GM23338 (cell line): ENCODE data around the gene CAV2. TPM values are rescaled to one million over a fixed set of nuclear protein-coding genes. Genes with fewer than 3 reads are reported as not detected.

Source experiments
- ATAC-seq: fragments of 200-7000 bp; cut with Tn5 transposase; 3 replicates; pipeline ENCODE4 v1.9.1; 2020
- DNase-seq: peaks from one replicate; pipeline ENCODE4 v3.0.0-alpha.2; 2015; ENCODE audit warnings: low spot score
- H2AFZ ChIP-seq: fragments of 200-600 bp; sonication (generic); 2 replicates; pipeline ENCODE4 v1.8.0; 2016; ENCODE audit warnings: antibody characterized with exemption, mild to moderate bottlenecking, moderate library complexity
- H3F3A ChIP-seq: fragments of 200-600 bp; sonication (generic); replicated peaks from 2 replicates; pipeline ENCODE4 v1.8.0; 2017; ENCODE audit warnings: antibody characterized with exemption, mixed run types, low read depth
- H3K27ac ChIP-seq: fragments of 200-600 bp; sonication (generic); 2 replicates; pipeline ENCODE4 v1.6.1; 2016; ENCODE audit warnings: low read depth
- H3K27me3 ChIP-seq: fragments of 200-600 bp; sonication (generic); 2 replicates; pipeline ENCODE4 v1.8.0; 2016; ENCODE audit warnings: mild to moderate bottlenecking, mixed run types, moderate library complexity; ENCODE audit not compliant: insufficient read depth
- H3K36me3 ChIP-seq: fragments of 200-600 bp; sonication (generic); 2 replicates; pipeline ENCODE4 v1.8.0; 2016; ENCODE audit warnings: mild to moderate bottlenecking; ENCODE audit not compliant: insufficient read depth
- H3K4me1 ChIP-seq: fragments of 200-600 bp; sonication (generic); 2 replicates; pipeline ENCODE4 v1.8.0; 2016; ENCODE audit warnings: mild to moderate bottlenecking, moderate library complexity; ENCODE audit not compliant: insufficient read depth
- H3K4me2 ChIP-seq: fragments of 200-600 bp; sonication (generic); 2 replicates; pipeline ENCODE4 v1.7.1; 2017; ENCODE audit warnings: mixed run types
- H3K4me3 ChIP-seq: fragments of 200-600 bp; sonication (generic); 2 replicates; pipeline ENCODE4 v1.6.1; 2016; ENCODE audit warnings: mixed run types
- H3K79me2 ChIP-seq: fragments of 200-600 bp; sonication (generic); replicated peaks from 2 replicates; pipeline ENCODE4 v1.8.0; 2017; ENCODE audit warnings: mild to moderate bottlenecking; ENCODE audit not compliant: insufficient read depth
- H3K9me2 ChIP-seq: fragments of 200-600 bp; sonication (generic); 2 replicates; pipeline ENCODE4 v1.8.0; 2017; ENCODE audit not compliant: insufficient read depth
- H4K20me1 ChIP-seq: fragments of 200-600 bp; sonication (generic); replicated peaks from 2 replicates; pipeline ENCODE4 v1.8.0; 2017; ENCODE audit warnings: mild to moderate bottlenecking; ENCODE audit not compliant: insufficient read depth
- H3K27ac Mint-ChIP-seq: 2 replicates; pipeline ENCODE4 v1.8.0; 2020; ENCODE audit warnings: inconsistent platforms, mild to moderate bottlenecking, moderate library complexity, mixed read lengths
- H3K27me3 Mint-ChIP-seq: 3 replicates; pipeline ENCODE4 v1.8.0; 2022; ENCODE audit warnings: low read depth, mild to moderate bottlenecking, moderate library complexity, mixed read lengths, inconsistent platforms; ENCODE audit not compliant: insufficient read depth, poor library complexity
- H3K36me3 Mint-ChIP-seq: 3 replicates; pipeline ENCODE4 v1.8.0; 2021; ENCODE audit warnings: low read depth, mild to moderate bottlenecking, inconsistent platforms, moderate library complexity, mixed read lengths
- H3K4me1 Mint-ChIP-seq: 3 replicates; pipeline ENCODE4 v1.8.0; 2020; ENCODE audit warnings: mild to moderate bottlenecking, inconsistent platforms, mixed read lengths
- H3K4me3 Mint-ChIP-seq: 3 replicates; pipeline ENCODE4 v1.8.0; 2021; ENCODE audit warnings: moderate library complexity, mild to moderate bottlenecking, inconsistent platforms, mixed read lengths
- H3K9me3 Mint-ChIP-seq: 3 replicates; pipeline ENCODE4 v1.8.0; 2020; ENCODE audit warnings: moderate library complexity, mild to moderate bottlenecking, inconsistent platforms, mixed read lengths
- CTCF ChIP-seq, 2 experiments: fragments of 200-600 bp in 1 of 2; sonication (generic) in 1 of 2; conservative IDR thresholded peaks; 2 replicates each; pipeline versions ENCODE4 v1.5.1 to v1.6.1; 2016 to 2017; ENCODE audit warnings: antibody characterized with exemption in 2 of 2, low read depth in 2 of 2, mild to moderate bottlenecking in 2 of 2, moderate library complexity in 1 of 2
- ETS1 ChIP-seq: IDR thresholded peaks from 2 replicates; pipeline ENCODE4 v1.6.1; 2016; ENCODE audit warnings: antibody characterized with exemption
- EZH2 ChIP-seq: fragments of 200-600 bp; sonication (generic); IDR thresholded peaks from one replicate; pipeline ENCODE4 v1.8.0; 2017; ENCODE audit warnings: antibody characterized with exemption, mild to moderate bottlenecking, low read depth; ENCODE audit not compliant: unreplicated experiment
- EZH2phosphoT487 ChIP-seq: fragments of 200-600 bp; sonication (generic); IDR thresholded peaks from one replicate; pipeline ENCODE4 v1.8.1; 2018; ENCODE audit warnings: antibody characterized with exemption; ENCODE audit not compliant: unreplicated experiment
- JUNB ChIP-seq: IDR thresholded peaks from one replicate; pipeline ENCODE4 v1.6.1; 2016; ENCODE audit warnings: antibody characterized with exemption; ENCODE audit not compliant: unreplicated experiment
- NANOG ChIP-seq: IDR thresholded peaks from 2 replicates; pipeline ENCODE4 v1.6.1; 2016; ENCODE audit warnings: antibody characterized with exemption, borderline replicate concordance
- POLR2AphosphoS5 ChIP-seq: IDR thresholded peaks from 2 replicates; pipeline ENCODE4 v1.6.1; 2016; ENCODE audit warnings: antibody characterized with exemption, low read depth
- STAT1 ChIP-seq: IDR thresholded peaks from one replicate; pipeline ENCODE4 v1.6.1; 2016; ENCODE audit warnings: antibody characterized with exemption; ENCODE audit not compliant: unreplicated experiment
- ZNF331 ChIP-seq: fragments of 250-450 bp; sonication (Bioruptor Pico); IDR thresholded peaks from 2 replicates; pipeline ENCODE4 v1.5.0; 2020; ENCODE audit warnings: low read depth, mild to moderate bottlenecking, moderate library complexity
- ZNF462 ChIP-seq: fragments of 250-450 bp; sonication (Bioruptor Pico); IDR thresholded peaks from 2 replicates; pipeline ENCODE4 v1.5.0; 2020; ENCODE audit warnings: mild to moderate bottlenecking, moderate library complexity
- polyA plus RNA-seq: library from polyadenylated mRNA; unstranded; fragments of >200 nt; fragmentation: Nextera tagmentation; extraction: Ambion mirVana; gene quantifications from 2 replicates; pipeline ENCODE4 v1.2.1, GENCODE V29; 2016
- total RNA-seq: library from RNA; depleted of rRNA; stranded (reverse); fragments of >200 nt; shearing (Covaris generic); gene quantifications from 2 replicates; pipeline ENCODE4 v1.2.3, GENCODE V29; 2014

CAV2 gene
- total and polyA plus RNA-seq, 2 experiments from 2014 or later = 4.2 to 6.6 TPM

GRCh38 chr7:116557066-116557585, 57.6 kb downstream of the CAV2 start:
- no peaks in the 10 kb centered on the region for H3K36me3 ChIP-seq
- no peaks in the 10 kb centered on the region for H3K9me2 ChIP-seq
- no peaks in the 10 kb centered on the region for H3K27me3 ChIP-seq
- no peaks in the 10 kb centered on the region for H4K20me1 ChIP-seq
- no peak overlapping the region for H3K4me2 ChIP-seq
- H3K27ac ChIP-seq = no peak overlapping the region
- DNase-seq = no peak
- H3K79me2 ChIP-seq = no peaks in the 10 kb centered on the region
- ATAC-seq = no peak
- no peaks in the 10 kb centered on the region for H3K36me3 Mint-ChIP-seq
- no peaks in the 10 kb centered on the region for H3F3A ChIP-seq
- TF ChIP-seq ZNF331 (CRISPR knock-in tag) (no peak), NANOG (no peak), EZH2 (no peak), CTCF (conservative IDR thresholded peaks at IDR 0.05; ENCODE audit: low read depth in 2 of 2) (no peak), ZNF462 (CRISPR knock-in tag) (no peak), JUNB (no peak), ETS1 (no peak), POLR2AphosphoS5 (no peak), STAT1 (no peak), EZH2phosphoT487 (no peak)
- H3K4me1 Mint-ChIP-seq = peaks cover 2% of the 10 kb centered on the region; the same call in 2 of the 3 replicates
- H3K4me1 ChIP-seq = 0 out of 2 replicates have a peak, but pooled peaks cover 5% of the 10 kb centered on the region
- H3K9me3 Mint-ChIP-seq = no peaks in the 10 kb centered on the region; the same call in 2 of the 3 replicates
- no peak overlapping the region for H3K4me3 ChIP-seq
- no peak overlapping the region for H3K4me3 Mint-ChIP-seq
- no peak overlapping the region for H3K27ac Mint-ChIP-seq
- no peak overlapping the region for H2AFZ ChIP-seq
- H3K27me3 Mint-ChIP-seq = no peaks in the 10 kb centered on the region
